Lower lobe of right lung (tissue), 2 donors: ENCODE measurements around the gene NEURL1. TPM values are rescaled to one million over a fixed set of nuclear protein-coding genes. Genes with fewer than 3 reads are reported as not detected.

Experiments
- ATAC-seq, 2 donors: fragments of 200-7000 bp; cut with Tn5 transposase; one replicate each; pipeline ENCODE4 v1.9.1; 2020 to 2022; ENCODE audit warnings: mild to moderate bottlenecking in 2 of 2, moderate library complexity in 2 of 2
- DNase-seq: peaks from one replicate; pipeline ENCODE4 v3.0.0-alpha.2; 2020
- H3K27ac ChIP-seq: fragments of 200-600 bp; one replicate; pipeline ENCODE4 v1.8.0; 2022
- H3K27me3 ChIP-seq: fragments of 200-600 bp; one replicate; pipeline ENCODE4 v1.8.0; 2022; ENCODE audit warnings: low read depth
- H3K36me3 ChIP-seq: fragments of 200-600 bp; one replicate; pipeline ENCODE4 v1.8.0; 2022; ENCODE audit warnings: mild to moderate bottlenecking
- H3K4me1 ChIP-seq: fragments of 200-600 bp; one replicate; pipeline ENCODE4 v1.8.0; 2022
- H3K4me3 ChIP-seq: fragments of 200-600 bp; one replicate; pipeline ENCODE4 v1.8.0; 2022; ENCODE audit warnings: mild to moderate bottlenecking
- H3K9me3 ChIP-seq: fragments of 200-600 bp; one replicate; pipeline ENCODE4 v1.8.0; 2022
- CTCF ChIP-seq: fragments of 200-600 bp; IDR thresholded peaks from one replicate; pipeline ENCODE4 v1.8.0; 2022; ENCODE audit warnings: antibody characterized with exemption, mild to moderate bottlenecking
- intact Hi-C: fragments of 100-400 bp; cut with DNase I; formaldehyde crosslinking; loops from one replicate; pipeline ENCODE4 v1.11.0; 2022
- total RNA-seq: library from RNA; stranded (reverse); fragmentation: NEBNext Ultra II Directional; extraction: Animal tissue kit (Norgen Biotek cat#: 25700); gene quantifications from one replicate; pipeline ENCODE4 v1.2.1, GENCODE V29; 2021
- donor health status: DM: no; HTN: yes; CAD: no; lungs with severe emphysema.

The NEURL1 gene
- total RNA-seq, 1 donor from 2014 or later, result 0.95 TPM

- peaks cover 43% of the 10 kb centered on the region for H3K27me3 ChIP-seq
- intact Hi-C loops, result no loop called here
Measured at GRCh38 chr10:103497161-103497915, 3.8 kb downstream of the NEURL1 start.

GRCh38 chr10:103498936-103499638, 5.6 kb downstream of the NEURL1 start:
- intact Hi-C loops, result no loop called here

More at GRCh38 chr10:103497161-103497915, 3.8 kb downstream of the NEURL1 start:
- DNase-seq (no peak), ATAC-seq (no peak)
- H3K4me3 ChIP-seq, result no peak overlapping the region
- no peaks in the 10 kb centered on the region for H3K36me3 ChIP-seq
- peaks cover 12% of the 10 kb centered on the region for H3K4me1 ChIP-seq
- H3K27ac ChIP-seq, result no peak overlapping the region
- no peak for TF ChIP-seq CTCF
- no peaks in the 10 kb centered on the region for H3K9me3 ChIP-seq

DNA sequence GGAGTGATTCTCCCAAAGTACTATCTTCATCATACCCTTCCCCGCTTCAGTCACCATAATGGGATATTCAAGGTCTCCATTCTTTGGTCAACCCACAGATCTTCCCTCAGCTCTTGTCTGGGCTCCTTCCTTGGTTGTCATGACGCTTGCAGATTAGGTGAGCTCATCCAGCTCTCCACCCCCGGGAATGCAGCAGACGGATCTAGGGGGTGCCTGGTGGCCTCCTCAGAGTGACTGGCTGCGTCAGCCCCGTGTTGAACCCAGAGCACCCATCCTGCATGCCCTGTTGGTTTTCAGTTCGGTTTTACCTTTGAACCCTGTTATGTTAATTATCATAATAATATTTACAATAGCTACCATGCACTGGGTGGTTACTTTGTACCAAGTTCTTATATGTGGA, 6.4 kb downstream of the NEURL1 start:
- Histone ChIP-seq H3K9me3 (no peaks in the 10 kb centered on the region), H3K4me3 (no peak overlapping the region), H3K27me3 (peaks cover 24% of the 10 kb centered on the region), H3K27ac (no peak overlapping the region), H3K36me3 (no peaks in the 10 kb centered on the region), H3K4me1 (no peaks in the 10 kb centered on the region)
- ATAC-seq (no peak), DNase-seq (no peak)
- TF ChIP-seq CTCF, result no peak
- intact Hi-C loops, result no loop called here

More at GRCh38 chr10:103498936-103499638, 5.6 kb downstream of the NEURL1 start:
- Histone ChIP-seq H3K9me3 (no peaks in the 10 kb centered on the region), H3K4me1 (peaks cover 5% of the 10 kb centered on the region), H3K4me3 (no peak overlapping the region), H3K36me3 (no peaks in the 10 kb centered on the region), H3K27ac (no peak overlapping the region), H3K27me3 (peaks cover 32% of the 10 kb centered on the region)
- no peak for DNase-seq
- no peak for TF ChIP-seq CTCF
- ATAC-seq, result no peak

DNA sequence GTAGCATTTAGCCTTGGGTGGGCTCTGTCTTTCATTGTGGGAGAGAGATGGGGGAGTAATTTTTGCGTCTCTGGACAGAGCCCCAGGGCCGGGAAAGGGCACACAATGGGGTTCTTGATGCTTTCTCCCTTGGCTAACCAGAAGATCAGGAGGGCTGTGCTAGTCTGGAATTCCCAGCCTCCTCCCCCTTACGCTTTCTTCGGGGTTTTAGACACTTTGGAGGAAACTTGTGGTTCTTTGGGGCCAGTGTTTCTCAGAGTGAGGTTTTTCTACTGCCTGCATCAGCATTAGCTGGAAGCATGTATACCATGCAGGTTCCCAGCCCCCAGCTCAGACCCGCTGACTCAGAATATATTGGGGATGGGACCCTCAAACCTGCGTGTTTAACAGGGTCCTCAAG, 7.0 kb downstream of the NEURL1 start:
- Histone ChIP-seq H3K27me3 (peaks cover 18% of the 10 kb centered on the region), H3K9me3 (no peaks in the 10 kb centered on the region), H3K4me3 (no peak overlapping the region), H3K36me3 (no peaks in the 10 kb centered on the region), H3K4me1 (no peaks in the 10 kb centered on the region), H3K27ac (no peak overlapping the region)
- ATAC-seq (no peak), DNase-seq (no peak)
- TF ChIP-seq CTCF, result no peak
- intact Hi-C loops, result no loop called here

- no peaks in the 10 kb centered on the region for H3K36me3 ChIP-seq
- no peaks in the 10 kb centered on the region for H3K9me3 ChIP-seq
- no peaks in the 10 kb centered on the region for H3K4me1 ChIP-seq
- TF ChIP-seq CTCF, result no peak
- H3K27me3 ChIP-seq, result peaks cover 11% of the 10 kb centered on the region
- H3K4me3 ChIP-seq, result no peak overlapping the region
- intact Hi-C loops, result no loop called here
- ATAC-seq (no peak), DNase-seq (no peak)
- no peak overlapping the region for H3K27ac ChIP-seq
Measured at GRCh38 chr10:103501186-103501585, 7.7 kb downstream of the NEURL1 start.
